IMR-90 (cell line): ENCODE results near the gene SASH1. TPM values are rescaled to one million over a fixed set of nuclear protein-coding genes. Genes with fewer than 3 reads are reported as not detected.
A peak's percentile ranks its signal among the peaks of the same experiment; 100 is the strongest.

Experiments
- ATAC-seq: fragments of 200-7000 bp; cut with Tn5 transposase; 2 replicates; pipeline ENCODE4 v1.9.1; 2020; ENCODE audit warnings: low read depth, mild to moderate bottlenecking, moderate library complexity
- BruUV-seq: library from RNA; stranded (reverse); fragments of 400-500 nt; replicated peaks from 2 replicates; lab custom pipeline; 2021; lab: Mats Ljungman, UMichigan
- CTCF ChIA-PET: fragments of 300-600 bp; formaldehyde crosslinking; extraction: SDS; loops from one replicate; lab custom pipeline; 2021; ENCODE audit warnings: antibody characterized with exemption; lab: Yijun Ruan, JAX
- POLR2A ChIA-PET: fragments of 300-600 bp; sonication (Branson Sonifier 250); formaldehyde crosslinking; loops from one replicate; lab custom pipeline; 2022; ENCODE audit warnings: antibody characterized with exemption; ENCODE audit not compliant: unreplicated experiment; lab: Charles Lee
- DNase-seq: peaks from one replicate; pipeline ENCODE4 v3.0.0; 2013
- H2AFZ ChIP-seq: replicated peaks from 2 replicates; pipeline ENCODE3; 2013; ENCODE audit warnings: low read length, mild to moderate bottlenecking; ENCODE audit not compliant: poor library complexity
- H2AK5ac ChIP-seq: 2 replicates; pipeline ENCODE4 v1.6.1; 2013; ENCODE audit warnings: low read depth, low read length, inconsistent platforms
- H2AK9ac ChIP-seq: replicated peaks from 2 replicates; pipeline ENCODE3; 2013; ENCODE audit warnings: mild to moderate bottlenecking, low read depth, low read length, moderate library complexity; ENCODE audit not compliant: poor library complexity
- H2BK120ac ChIP-seq: 2 replicates; pipeline ENCODE4 v1.6.1; 2013; ENCODE audit warnings: low read depth, low read length, inconsistent platforms
- H2BK15ac ChIP-seq: 3 replicates; pipeline ENCODE4 v1.6.1; 2013; ENCODE audit warnings: low read depth, low read length, inconsistent platforms
- H2BK20ac ChIP-seq: 2 replicates; pipeline ENCODE4 v1.6.1; 2013; ENCODE audit warnings: low read depth, mild to moderate bottlenecking, inconsistent platforms, low read length, moderate library complexity
- H2BK5ac ChIP-seq: 2 replicates; pipeline ENCODE4 v1.6.1; 2013; ENCODE audit warnings: mild to moderate bottlenecking, low read depth, low read length, inconsistent platforms; ENCODE audit not compliant: poor library complexity, severe bottlenecking
- H3K14ac ChIP-seq: replicated peaks from 2 replicates; pipeline ENCODE4 v1.6.1; 2013; ENCODE audit warnings: low read depth, low read length, inconsistent platforms
- H3K18ac ChIP-seq: 2 replicates; pipeline ENCODE4 v1.6.1; 2013; ENCODE audit warnings: low read depth, low read length, control low read depth
- H3K23ac ChIP-seq: 2 replicates; pipeline ENCODE4 v1.6.1; 2013; ENCODE audit warnings: low read depth, low read length, inconsistent platforms
- H3K27ac ChIP-seq: 2 replicates; pipeline ENCODE4 v1.5.1; 2013; ENCODE audit warnings: mild to moderate bottlenecking, control low read depth, low read length; ENCODE audit not compliant: insufficient read depth
- H3K27me3 ChIP-seq: 2 replicates; pipeline ENCODE4 v1.6.1; 2013; ENCODE audit warnings: low read length; ENCODE audit not compliant: control insufficient read depth, insufficient read depth
- H3K36me3 ChIP-seq: 2 replicates; pipeline ENCODE4 v1.6.1; 2013; ENCODE audit warnings: low read length, mixed read lengths; ENCODE audit not compliant: control insufficient read depth, insufficient read depth
- H3K4ac ChIP-seq: 2 replicates; pipeline ENCODE4 v1.6.1; 2013; ENCODE audit warnings: low read depth, low read length, inconsistent platforms
- H3K4me1 ChIP-seq: 2 replicates; pipeline ENCODE4 v1.6.1; 2013; ENCODE audit warnings: low read length, mixed read lengths; ENCODE audit not compliant: control insufficient read depth, insufficient read depth
- H3K4me2 ChIP-seq: 2 replicates; pipeline ENCODE4 v1.6.1; 2013; ENCODE audit warnings: low read depth, mild to moderate bottlenecking, control low read depth, low read length, moderate library complexity
- H3K4me3 ChIP-seq: 2 replicates; pipeline ENCODE4 v1.5.1; 2013; ENCODE audit warnings: low read depth, mild to moderate bottlenecking, control low read depth, low read length, moderate library complexity; ENCODE audit not compliant: insufficient read depth
- H3K56ac ChIP-seq: 2 replicates; pipeline ENCODE4 v1.6.1; 2013; ENCODE audit warnings: low read length, inconsistent platforms; ENCODE audit not compliant: insufficient read depth; ENCODE audit errors: extremely low read depth
- H3K79me1 ChIP-seq, 2 experiments: 2 replicates each; pipeline ENCODE4 v1.6.1; 2013; ENCODE audit warnings: low read length in 2 of 2, inconsistent platforms in 1 of 2, low read depth in 1 of 2
- H3K9ac ChIP-seq: 2 replicates; pipeline ENCODE4 v1.6.1; 2013; ENCODE audit warnings: low read depth, low read length, control low read depth
- H3K9me1 ChIP-seq: 2 replicates; pipeline ENCODE4 v1.6.1; 2013; ENCODE audit warnings: low read length, inconsistent platforms; ENCODE audit not compliant: insufficient read depth
- H3K9me3 ChIP-seq: 2 replicates; pipeline ENCODE4 v1.6.1; 2013; ENCODE audit warnings: low read length; ENCODE audit not compliant: control insufficient read depth, insufficient read depth
- H4K20me1 ChIP-seq: 2 replicates; pipeline ENCODE4 v1.6.1; 2013; ENCODE audit warnings: low read length, inconsistent platforms; ENCODE audit not compliant: insufficient read depth
- H4K5ac ChIP-seq: 2 replicates; pipeline ENCODE4 v1.6.1; 2013; ENCODE audit warnings: mild to moderate bottlenecking, low read depth, low read length, control low read depth
- H4K8ac ChIP-seq, 2 experiments: 2 replicates each; pipeline ENCODE4 v1.6.1; 2013; ENCODE audit warnings: low read depth in 2 of 2, low read length in 2 of 2, control low read depth in 1 of 2, inconsistent platforms in 1 of 2
- H4K91ac ChIP-seq: 2 replicates; pipeline ENCODE4 v1.6.1; 2013; ENCODE audit warnings: low read depth, low read length, inconsistent platforms; ENCODE audit not compliant: insufficient read depth
- MAZ ChIP-seq: IDR thresholded peaks from 2 replicates; pipeline ENCODE4 v1.6.1; 2012; ENCODE audit warnings: low read depth, mild to moderate bottlenecking, low read length, improper control_type of control experiment, moderate library complexity, borderline replicate concordance
- WGBS, 2 experiments: methylation state at CpG; one replicate each; pipeline versions ENCODE4 v1.1.5 to v1.1.7; 2013; ENCODE audit warnings: missing lambda C conversion rate in 2 of 2; ENCODE audit not compliant: insufficient read length in 1 of 2; ENCODE audit errors: extremely low coverage in 2 of 2; 5-methylcytosine and 5-hydroxymethylcytosine counted together
- dilution Hi-C: fragments of 300-500 bp; cut with HindIII; formaldehyde crosslinking; loops from one replicate; pipeline ENCODE4 v1.14.3; 2018; ENCODE audit warnings: low sequenced_read_pairs; ENCODE audit not compliant: unreplicated experiment
- in situ Hi-C: fragments of 300-500 bp; cut with MboI; formaldehyde crosslinking; loops from 3 replicates; pipeline ENCODE4 v1.14.3; 2019; ENCODE audit warnings: low sequenced_read_pairs, inconsistent platforms, mixed read lengths
- intact Hi-C: fragments of 100-400 bp; cut with micrococcal nuclease; formaldehyde crosslinking; loops from 2 replicates; pipeline ENCODE4 v1.10.0; 2022
- polyA plus RNA-seq, 3 experiments: library from polyadenylated mRNA; depleted of rRNA; stranded (reverse); fragments of >200 nt; gene quantifications; 2 replicates each; pipeline ENCODE4 v1.2.3, GENCODE V29; 2012; ENCODE audit warnings: low replicate concordance in 1 of 3
- total RNA-seq: library from RNA; depleted of rRNA; stranded (reverse); fragments of >200 nt; gene quantifications from 2 replicates; pipeline ENCODE4 v1.2.3, GENCODE V29; 2012
- TF ChIP-seq, protein P1 (sequence below): conservative IDR thresholded peaks from 2 replicates; pipeline ENCODE4 v1.5.1; 2012; ENCODE audit warnings: mild to moderate bottlenecking, low read depth, low read length, improper control_type of control experiment

Gene SASH1
- total and polyA plus RNA-seq, 2 of the 4 experiments (the other 2 are of a cell fraction): 11.6 to 16.5 TPM

DNA sequence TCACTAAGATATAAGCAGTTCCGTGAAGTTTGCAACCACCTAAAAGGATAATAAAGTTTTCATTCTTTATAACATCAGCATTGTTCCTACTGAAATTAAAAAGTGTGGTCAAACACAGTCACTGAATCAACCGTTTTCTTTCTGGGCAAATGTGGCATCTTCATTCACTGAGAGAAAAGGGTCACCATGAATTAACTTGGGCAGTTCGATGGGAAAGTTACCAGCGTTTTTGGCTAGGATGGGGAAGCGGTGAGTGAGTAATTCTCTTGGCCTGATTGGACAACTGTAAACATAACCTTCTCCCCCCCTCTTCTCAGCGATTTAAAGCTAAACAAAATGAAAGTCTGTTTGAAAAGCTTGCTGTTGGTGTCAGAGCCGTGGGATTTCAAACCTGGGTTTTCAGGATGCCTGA, 181.8 kb downstream of the SASH1 start:
- dilution Hi-C loops: no loop called here
- H3K9me1 ChIP-seq: peaks cover 14% of the 10 kb centered on the region; the same call in 1 of the 2 replicates
- no TSS peak for BruUV-seq
- H4K20me1 ChIP-seq: no peaks in the 10 kb centered on the region
- in situ Hi-C loops: no loop called here
- WGBS, 2 experiments: no CpG with 5 or more reads among the region's 7 CpGs
- H3K4me3 ChIP-seq: peak overlapping the region; percentile 38; the same call in 1 of the 2 replicates
- H3K23ac ChIP-seq: peak overlapping the region; percentile 96
- peak overlapping the region; percentile 96 for H2BK120ac ChIP-seq
- H4K5ac ChIP-seq: peak overlapping the region; percentile 98; the same call in 1 of the 2 replicates
- H2BK20ac ChIP-seq: peak overlapping the region; percentile 96
- ATAC-seq (peak; percentile 74), DNase-seq (peak; percentile 95)
- H2AK5ac ChIP-seq: peak overlapping the region; percentile 58
- intact Hi-C loops: loop anchor here (5.0 kb wide), 1 partner anchor 252 kb away; no protein-coding TSS in a partner anchor
- peak overlapping the region; percentile 95; the same call in 1 of the 2 replicates for H3K18ac ChIP-seq
- TF ChIP-seq, protein P1, sequence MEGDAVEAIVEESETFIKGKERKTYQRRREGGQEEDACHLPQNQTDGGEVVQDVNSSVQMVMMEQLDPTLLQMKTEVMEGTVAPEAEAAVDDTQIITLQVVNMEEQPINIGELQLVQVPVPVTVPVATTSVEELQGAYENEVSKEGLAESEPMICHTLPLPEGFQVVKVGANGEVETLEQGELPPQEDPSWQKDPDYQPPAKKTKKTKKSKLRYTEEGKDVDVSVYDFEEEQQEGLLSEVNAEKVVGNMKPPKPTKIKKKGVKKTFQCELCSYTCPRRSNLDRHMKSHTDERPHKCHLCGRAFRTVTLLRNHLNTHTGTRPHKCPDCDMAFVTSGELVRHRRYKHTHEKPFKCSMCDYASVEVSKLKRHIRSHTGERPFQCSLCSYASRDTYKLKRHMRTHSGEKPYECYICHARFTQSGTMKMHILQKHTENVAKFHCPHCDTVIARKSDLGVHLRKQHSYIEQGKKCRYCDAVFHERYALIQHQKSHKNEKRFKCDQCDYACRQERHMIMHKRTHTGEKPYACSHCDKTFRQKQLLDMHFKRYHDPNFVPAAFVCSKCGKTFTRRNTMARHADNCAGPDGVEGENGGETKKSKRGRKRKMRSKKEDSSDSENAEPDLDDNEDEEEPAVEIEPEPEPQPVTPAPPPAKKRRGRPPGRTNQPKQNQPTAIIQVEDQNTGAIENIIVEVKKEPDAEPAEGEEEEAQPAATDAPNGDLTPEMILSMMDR: no peak
- TF ChIP-seq MAZ: 0 out of 2 replicates have a peak, but pooled peaks have one; percentile 8
- H3K36me3 ChIP-seq: peaks cover 23% of the 10 kb centered on the region
- peak overlapping the region; percentile 97 for H3K56ac ChIP-seq
- peak overlapping the region; percentile 2 for H2AK9ac ChIP-seq
- H3K9ac ChIP-seq: peak overlapping the region; percentile 68
- peak overlapping the region; percentile 87 for H3K4me2 ChIP-seq
- H3K27me3 ChIP-seq: no peaks in the 10 kb centered on the region
- peak overlapping the region; percentile 97 for H4K91ac ChIP-seq
- peak overlapping the region; percentile 89 for H3K14ac ChIP-seq
- H4K8ac ChIP-seq: peak overlapping the region; percentile 64 to 95
- CTCF ChIA-PET: interaction anchor here (0.6 to 1.8 kb wide), 6 partner anchors 12 to 720 kb away, joined by 3 to 4 read pairs (median 3); no protein-coding TSS in a partner anchor
- no peaks in the 10 kb centered on the region for H3K9me3 ChIP-seq
- peaks cover 16 to 51% of the 10 kb centered on the region in 2 experiments for H3K79me1 ChIP-seq
- H2AFZ ChIP-seq: no peak overlapping the region
- H3K4ac ChIP-seq: peak overlapping the region; percentile 93; the same call in 1 of the 2 replicates
- POLR2A ChIA-PET: interaction anchor here (0.6 kb wide), 2 partner anchors 10 to 413 kb away, joined by 3 to 11 read pairs; no protein-coding TSS in a partner anchor
- peak overlapping the region; percentile 95 for H3K27ac ChIP-seq
- peak overlapping the region; percentile 98 for H2BK5ac ChIP-seq
- H2BK15ac ChIP-seq: peak overlapping the region; percentile 71; the same call in 2 of the 3 replicates
- peaks cover 34% of the 10 kb centered on the region for H3K4me1 ChIP-seq
